ENCODE measurements around the gene STAT5B. TPM values are rescaled to one million over a fixed set of nuclear protein-coding genes. Genes with fewer than 3 reads are reported as not detected.

The STAT5B gene
- total and polyA plus RNA-seq, 2 experiments from 2014 or later: 26.8 to 62.4 TPM

GRCh38 chr17:42287977-42288802 lies 12.0 kb upstream of the STAT5B start, which contains the start of gene STAT5A:
TSS of gene STAT5A (plus strand) at chr17:42288498. CDS start at chr17:42289412, 914 bp downstream.
- DNase-seq (ENCODE audit: low read depth in 1 of 2, low spot score in 1 of 2): peak; percentile 83 to 93
- Histone ChIP-seq H3K4me1 (ENCODE audit: low read depth) (no peaks in the 10 kb centered on the region), H3K27me3 (peaks cover 31% of the 10 kb centered on the region), H3K27ac (no peak within 1 kb of the TSS), H3K9me3 (ENCODE audit: low read depth) (no peaks in the 10 kb centered on the region), H3K4me3 (peak within 1 kb of the TSS; percentile 35), H3K36me3 (no peaks in the 10 kb centered on the region)
- TF ChIP-seq CTCF (IDR thresholded peaks at IDR 0.05; ENCODE audit: low read depth, low read length): no peak

- Histone ChIP-seq H3K27ac (no peak overlapping the region), H3K9me3 (ENCODE audit: low read depth) (no peaks in the 10 kb centered on the region), H3K36me3 (no peaks in the 10 kb centered on the region), H3K27me3 (peaks cover 31% of the 10 kb centered on the region), H3K4me1 (ENCODE audit: low read depth) (no peaks in the 10 kb centered on the region), H3K4me3 (no peak overlapping the region)
- DNase-seq (ENCODE audit: low read depth in 1 of 2, low spot score in 1 of 2): peak in 1 of 2 donors; percentile 50
- no peak for TF ChIP-seq CTCF (IDR thresholded peaks at IDR 0.05; ENCODE audit: low read depth, low read length)
Observed at GRCh38 chr17:42287305-42287976, 11.2 kb upstream of the STAT5B start.

DNA sequence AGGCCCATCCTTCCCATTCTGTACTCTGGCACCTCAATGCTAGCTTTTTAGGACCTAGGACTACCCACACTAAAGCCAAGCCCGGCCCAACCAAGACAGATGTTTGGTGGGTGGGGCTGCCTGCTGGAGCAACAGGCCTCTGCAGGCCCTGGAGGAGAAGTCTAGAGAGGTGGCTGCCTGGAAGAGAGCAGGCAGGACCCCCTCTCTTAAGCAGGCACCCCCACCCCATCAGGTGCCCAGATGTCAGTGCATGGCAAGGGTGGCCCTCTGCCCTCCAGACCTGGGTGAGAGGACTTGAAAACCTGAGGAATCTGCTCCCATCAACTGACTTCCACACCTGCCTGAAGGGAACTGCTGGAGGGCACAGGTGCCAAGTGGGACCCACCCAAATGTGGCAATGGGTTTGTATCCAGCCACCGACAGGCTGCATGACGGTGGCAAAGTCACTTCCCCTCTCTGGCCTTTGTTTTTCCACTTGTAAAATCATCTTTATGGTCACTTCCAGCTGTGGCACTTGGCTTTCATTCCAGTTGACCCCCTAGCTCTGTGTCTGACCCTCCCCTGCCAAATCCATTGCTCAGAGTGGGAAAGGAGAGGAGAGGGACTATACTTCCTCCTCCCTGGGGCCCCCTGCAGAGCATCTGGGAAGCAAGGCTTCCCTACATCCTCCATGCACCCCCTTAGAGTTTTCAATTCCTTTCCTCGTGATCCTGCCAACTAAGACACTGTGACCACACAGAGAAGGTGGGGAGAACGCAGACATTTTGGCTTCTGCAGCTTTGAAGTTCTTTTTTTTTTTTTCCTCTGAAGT lies 10.4 kb upstream of the STAT5B start:
- DNase-seq (ENCODE audit: low read depth in 1 of 2, low spot score in 1 of 2): no peak
- Histone ChIP-seq H3K9me3 (ENCODE audit: low read depth) (no peaks in the 10 kb centered on the region), H3K27ac (no peak overlapping the region), H3K4me1 (ENCODE audit: low read depth) (no peaks in the 10 kb centered on the region), H3K36me3 (no peaks in the 10 kb centered on the region), H3K27me3 (peaks cover 31% of the 10 kb centered on the region), H3K4me3 (no peak overlapping the region)
- TF ChIP-seq CTCF (IDR thresholded peaks at IDR 0.05; ENCODE audit: low read depth, low read length): no peak

- Histone ChIP-seq H3K36me3 (no peaks in the 10 kb centered on the region), H3K27ac (no peak overlapping the region), H3K4me1 (ENCODE audit: low read depth) (no peaks in the 10 kb centered on the region), H3K27me3 (peaks cover 31% of the 10 kb centered on the region), H3K4me3 (no peak overlapping the region), H3K9me3 (ENCODE audit: low read depth) (no peaks in the 10 kb centered on the region)
- no peak for DNase-seq (ENCODE audit: low read depth in 1 of 2, low spot score in 1 of 2)
- TF ChIP-seq CTCF (IDR thresholded peaks at IDR 0.05; ENCODE audit: low read depth, low read length): no peak
Observed at GRCh38 chr17:42285346-42286050, 9.3 kb upstream of the STAT5B start.

DNA sequence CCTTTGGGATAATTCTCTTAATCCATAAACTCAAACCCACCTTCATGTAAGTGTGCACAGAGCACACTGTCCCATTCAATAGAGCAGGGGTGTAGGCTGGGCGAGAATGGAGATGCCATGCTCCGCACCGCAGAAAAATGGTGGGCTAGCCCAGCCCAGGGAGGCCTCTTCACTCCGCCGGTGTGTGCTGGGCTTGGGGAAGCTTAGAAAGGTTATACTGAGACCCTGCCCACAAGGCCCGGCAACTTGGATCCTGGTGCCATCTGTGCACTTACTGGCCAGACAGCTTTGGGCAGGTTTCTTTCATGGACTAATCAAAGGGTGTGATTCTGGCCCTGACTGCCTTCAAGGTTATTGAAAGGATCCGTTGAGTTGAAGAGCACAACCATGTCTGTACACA lies 8.4 kb upstream of the STAT5B start:
- Histone ChIP-seq H3K9me3 (ENCODE audit: low read depth) (no peaks in the 10 kb centered on the region), H3K27me3 (peaks cover 31% of the 10 kb centered on the region), H3K4me3 (no peak overlapping the region), H3K4me1 (ENCODE audit: low read depth) (no peaks in the 10 kb centered on the region), H3K27ac (no peak overlapping the region), H3K36me3 (no peaks in the 10 kb centered on the region)
- DNase-seq (ENCODE audit: low read depth in 1 of 2, low spot score in 1 of 2): no peak
- TF ChIP-seq CTCF (IDR thresholded peaks at IDR 0.05; ENCODE audit: low read depth, low read length): no peak

Data from cardiac muscle cell (in vitro differentiated cells and primary cell).